HG02571 (cell line): Measurements from ENCODE around the gene PARD3.
"Not testable (repeated sequence)": the region's sequence is repeated elsewhere in the genome, so short reads cannot be mapped to it uniquely, and the experiment has no call there.

Source experiments
- ATAC-seq: cut with Tn5 transposase; IDR thresholded peaks from one replicate; pipeline ENCODE4 v1.9.1; 2021; ENCODE audit warnings: mild to moderate bottlenecking, moderate library complexity; ENCODE audit not compliant: unreplicated experiment

Gene PARD3

DNA sequence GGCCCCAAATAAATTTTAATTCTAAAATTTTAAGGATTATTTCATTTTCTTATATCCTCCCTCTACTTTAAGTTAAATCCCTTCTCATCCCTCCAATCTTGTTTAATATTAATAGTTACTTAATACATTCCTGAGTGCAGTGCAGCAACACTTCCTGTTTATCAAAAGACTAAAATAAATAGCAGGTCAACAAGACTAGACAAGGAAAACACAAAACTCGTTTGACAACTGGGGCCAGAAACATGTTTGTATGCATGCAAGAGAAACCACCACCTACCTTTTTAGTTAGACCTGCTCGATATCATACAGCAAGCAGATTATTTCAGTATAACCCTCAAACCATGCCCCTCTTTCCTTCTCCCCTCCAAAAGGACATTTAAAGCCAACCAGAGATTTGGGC lies 95.8 kb downstream of the PARD3 start:
- ATAC-seq, result no peak

- ATAC-seq, result no peak
Observed at GRCh38 chr10:34717429-34717828, 97.7 kb downstream of the PARD3 start.

DNA sequence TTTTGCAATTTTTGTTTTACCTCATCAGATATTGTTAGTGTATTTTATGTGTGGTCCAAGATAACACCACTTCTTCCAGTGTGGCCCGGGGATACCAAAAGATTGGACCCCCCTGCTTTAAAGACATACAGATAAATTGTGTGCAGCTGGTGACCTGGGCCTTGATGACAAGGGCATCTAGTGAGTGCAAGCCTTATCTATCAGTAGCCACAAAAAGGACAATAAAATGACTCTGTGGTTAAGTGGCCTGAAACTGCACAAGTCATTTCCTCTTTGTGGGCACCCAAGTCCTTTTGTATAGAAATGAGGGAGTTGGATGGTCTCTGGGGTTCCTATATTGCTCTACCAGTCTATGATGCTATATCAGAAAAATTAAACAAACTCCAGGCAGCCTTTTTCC lies 98.1 kb downstream of the PARD3 start:
- no peak for ATAC-seq

DNA sequence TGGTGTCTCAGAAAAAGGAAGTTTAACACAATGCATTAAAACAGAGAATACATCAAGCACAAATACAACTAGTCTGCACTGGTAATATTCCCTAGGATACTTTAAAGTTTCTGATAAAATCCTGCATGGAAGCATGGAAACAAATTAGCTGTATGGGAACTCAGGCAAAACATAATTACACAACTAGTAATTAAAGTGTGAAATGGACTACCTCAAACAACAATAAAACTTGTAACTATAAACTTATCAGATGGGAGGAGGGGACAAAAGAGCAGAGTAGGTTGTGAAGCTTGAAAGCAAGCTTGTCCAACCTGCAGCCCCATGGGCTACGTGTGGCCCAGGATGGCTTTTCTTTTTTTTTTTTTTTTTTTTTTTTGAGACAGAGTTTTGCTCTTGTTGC lies 98.9 kb downstream of the PARD3 start:
- ATAC-seq, result no peak

- ATAC-seq, result no peak
Observed at GRCh38 chr10:34715511-34716187, 99.4 kb downstream of the PARD3 start.

GRCh38 chr10:34713875-34714274 lies 101.2 kb downstream of the PARD3 start:
- ATAC-seq, result no peak

DNA sequence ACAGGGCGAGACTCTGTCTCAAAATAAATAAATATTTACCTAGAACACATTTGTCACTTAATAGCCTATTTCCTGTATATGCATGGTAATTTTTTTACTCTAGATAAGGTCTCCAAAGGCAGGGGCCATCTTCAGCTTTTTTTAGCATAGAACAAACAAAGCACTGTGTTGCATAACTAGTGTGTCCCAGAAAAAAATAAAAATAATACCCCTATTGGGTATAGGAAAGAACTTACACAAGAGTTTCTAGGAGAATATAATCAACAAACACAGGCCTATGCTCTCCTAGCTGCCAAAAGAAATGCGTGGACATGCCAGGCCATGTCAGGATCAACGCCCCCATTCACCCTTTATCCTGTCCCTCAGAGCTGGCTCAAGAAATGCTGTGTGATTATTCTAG lies 103.6 kb downstream of the PARD3 start:
- no peak for ATAC-seq

- no peak for ATAC-seq
Observed at GRCh38 chr10:34710391-34710751, 104.7 kb downstream of the PARD3 start.

DNA sequence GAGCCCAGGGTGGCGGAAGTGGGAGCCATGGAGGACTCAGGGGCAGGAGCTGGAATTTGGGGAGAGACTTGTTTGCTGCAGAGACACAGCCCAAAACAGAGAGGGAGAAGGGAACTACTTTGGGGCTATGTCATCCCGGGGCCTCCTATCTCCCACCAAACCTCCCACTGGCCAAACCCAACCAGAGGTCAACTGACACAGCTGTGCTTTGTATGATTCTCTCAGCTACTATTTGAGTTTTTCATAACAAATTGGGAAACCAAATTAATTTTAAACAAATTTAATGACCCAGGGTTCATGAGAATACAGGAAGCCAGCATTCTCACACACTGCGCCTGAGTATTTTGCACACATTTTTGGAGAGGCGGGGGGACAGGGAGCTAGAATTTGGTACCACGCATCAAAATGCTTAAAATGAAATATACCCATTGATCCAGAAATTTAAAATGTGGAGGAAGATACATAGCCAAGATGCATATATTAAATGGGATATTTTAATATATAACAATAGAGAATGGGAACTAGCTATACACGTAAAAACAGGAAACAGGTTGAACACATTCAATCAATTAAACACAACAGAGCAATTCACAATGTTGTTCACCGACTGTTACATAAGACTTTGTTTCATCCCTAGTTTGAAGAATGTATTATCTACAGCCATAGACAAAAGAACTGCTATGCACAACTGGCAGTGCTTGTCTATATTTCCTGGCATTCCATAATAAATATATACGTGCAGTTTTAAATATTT lies 105.3 kb downstream of the PARD3 start:
- no peak for ATAC-seq

DNA sequence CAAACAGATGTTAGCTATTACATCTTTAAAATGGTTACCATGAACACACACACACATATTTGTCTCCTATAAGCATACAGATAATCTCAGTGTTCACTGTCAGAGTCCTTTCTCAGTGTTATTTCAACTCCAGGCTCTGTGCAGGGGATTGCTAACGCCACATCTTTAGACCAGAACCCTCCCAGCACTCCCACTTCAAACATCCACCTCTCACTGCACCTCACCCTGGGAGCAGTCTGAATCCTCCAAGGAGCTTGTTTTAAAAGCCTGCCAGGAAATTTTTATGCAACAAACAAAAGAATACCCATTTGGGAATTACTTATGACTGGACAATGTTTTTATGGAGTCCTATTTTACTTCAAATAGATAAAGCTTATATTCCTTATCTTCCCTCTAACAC lies 107.4 kb downstream of the PARD3 start:
- no peak for ATAC-seq

GRCh38 chr10:34706992-34707391 lies 108.1 kb downstream of the PARD3 start:
- not testable (repeated sequence) for ATAC-seq

- no peak for ATAC-seq
Observed at GRCh38 chr10:34706147-34706546, 108.9 kb downstream of the PARD3 start.

DNA sequence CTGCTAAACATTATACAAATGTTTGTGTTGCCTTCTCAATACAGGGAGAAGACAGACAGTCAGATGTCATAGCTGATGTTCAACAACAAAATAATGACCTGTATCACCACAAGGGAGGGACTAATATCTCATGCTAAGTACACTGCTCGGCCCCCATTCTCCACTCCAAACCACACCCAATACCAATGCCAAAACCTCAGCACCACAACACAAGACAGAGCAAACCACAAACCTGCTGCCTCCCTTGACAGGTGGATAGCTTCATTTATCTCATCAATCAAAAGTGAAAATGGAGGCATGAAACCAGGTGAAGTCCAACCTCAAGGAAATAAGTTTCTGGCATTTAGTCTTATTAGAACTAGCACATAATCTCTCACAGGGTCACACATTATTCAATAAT lies 109.5 kb downstream of the PARD3 start:
- ATAC-seq, result no peak

DNA sequence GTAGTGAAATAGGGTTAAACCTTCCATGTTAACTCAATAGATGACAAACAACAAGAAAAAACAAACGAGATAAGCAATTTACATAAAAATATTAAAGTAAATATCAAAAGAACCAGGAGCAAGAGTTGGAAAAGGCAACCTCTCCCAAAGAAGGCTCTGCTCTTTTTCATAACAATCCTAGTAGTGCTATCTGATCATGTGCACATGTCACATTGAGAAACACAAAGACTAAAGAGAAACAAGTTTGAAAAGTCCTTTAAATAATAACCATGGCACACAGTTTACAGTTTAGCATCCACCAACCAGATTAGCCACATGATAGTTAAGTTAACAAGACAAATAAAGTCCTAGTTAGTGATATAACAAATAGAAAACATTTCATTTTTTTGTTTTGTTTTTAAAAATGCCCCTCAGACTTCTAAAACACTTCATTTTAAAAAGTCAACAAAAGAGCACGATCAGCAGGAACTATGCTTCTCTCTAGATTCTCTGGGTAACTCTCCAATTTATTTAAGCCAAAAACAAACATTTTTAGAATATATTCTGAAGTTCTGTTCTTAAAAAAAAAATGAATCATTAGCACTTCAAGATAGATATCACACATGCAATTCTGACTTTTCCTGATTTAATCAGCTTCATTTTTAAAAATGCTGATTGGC lies 110.4 kb downstream of the PARD3 start:
- ATAC-seq, result no peak

GRCh38 chr10:34702982-34703381 lies 112.1 kb downstream of the PARD3 start:
- ATAC-seq, result no peak

GRCh38 chr10:34702093-34702937 lies 112.8 kb downstream of the PARD3 start:
- no peak for ATAC-seq

DNA sequence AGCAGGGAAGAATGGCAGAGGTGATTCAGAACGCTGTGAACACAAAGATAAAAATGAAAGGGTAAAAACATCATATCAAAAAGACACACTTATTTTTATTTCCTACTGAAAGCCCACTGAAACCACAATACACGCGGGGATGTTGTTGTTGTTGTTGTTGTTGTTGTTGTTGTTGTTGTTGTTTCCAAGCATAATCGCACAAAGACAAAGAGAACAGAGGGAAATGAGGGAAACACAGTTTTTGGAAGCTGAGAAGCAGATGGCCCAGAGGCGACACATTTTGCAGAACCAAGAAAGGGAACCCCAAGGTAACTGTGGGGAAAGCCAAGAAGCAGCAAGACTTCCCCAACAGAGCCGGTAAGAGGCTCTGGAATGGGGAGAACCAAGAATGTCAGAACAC lies 113.9 kb downstream of the PARD3 start:
- ATAC-seq, result no peak

GRCh38 chr10:34700752-34701151 lies 114.3 kb downstream of the PARD3 start:
- not testable (repeated sequence) for ATAC-seq

DNA sequence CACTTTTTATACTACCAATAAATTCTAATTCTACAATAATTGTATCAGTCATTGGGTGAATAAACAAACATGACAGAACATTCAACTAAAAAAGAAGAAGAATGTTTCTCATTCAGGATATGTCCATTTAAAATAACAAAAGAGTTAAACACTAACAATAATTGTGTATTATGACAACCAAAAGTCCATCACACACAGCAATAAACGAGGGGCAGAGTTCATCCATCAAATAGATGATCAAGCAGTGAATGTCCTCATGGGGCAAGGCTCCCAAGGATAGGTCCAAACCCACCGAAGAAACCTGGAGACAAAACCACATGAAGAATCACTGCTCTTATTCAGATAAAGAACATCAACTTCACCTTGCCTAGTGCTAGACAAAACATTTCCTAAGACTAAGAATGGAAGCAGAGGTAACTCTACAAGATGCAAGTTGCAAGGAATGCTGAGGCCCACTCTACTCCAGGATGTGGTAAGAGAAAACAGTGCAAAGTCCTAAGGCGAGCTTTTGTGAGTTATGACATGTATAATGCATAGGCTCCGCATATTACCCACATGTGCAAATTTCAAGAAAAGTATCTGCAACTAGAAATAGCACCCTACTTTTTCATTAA lies 115.1 kb downstream of the PARD3 start:
- no peak for ATAC-seq

- ATAC-seq, result no peak
Observed at GRCh38 chr10:34698979-34699378, 116.1 kb downstream of the PARD3 start.
